Stimulated activated naive CD8-positive, alpha-beta T cell treated with anti-CD3 and anti-CD28 coated beads, Interleukin-15, amount 100 ng/mL, for 72 hours (primary cell): ENCODE data around the gene SF3B4.
"Not testable (repeated sequence)": the region's sequence is repeated elsewhere in the genome, so short reads cannot be mapped to it uniquely, and the experiment has no call there.

ENCODE experiments used
- ATAC-seq: fragments of 150-1000 bp; cut with Tn5 transposase; 2 replicates; pipeline ENCODE4 v1.10.0; 2021; ENCODE audit warnings: mild to moderate bottlenecking, moderate library complexity
- DNase-seq, 2 donors: peaks; one replicate each; pipeline ENCODE4 v3.0.0; 2021 to 2022
- H3K27ac Mint-ChIP-seq, 2 donors: one replicate each; pipeline ENCODE4 v1.8.0; 2022; ENCODE audit warnings: mild to moderate bottlenecking in 2 of 2, mixed read lengths in 2 of 2, moderate library complexity in 2 of 2
- H3K27me3 Mint-ChIP-seq: one replicate; pipeline ENCODE4 v1.8.0; 2022; ENCODE audit warnings: mixed read lengths
- H3K4me1 Mint-ChIP-seq: one replicate; pipeline ENCODE4 v1.8.0; 2022; ENCODE audit warnings: mild to moderate bottlenecking, mixed read lengths
- H3K4me3 Mint-ChIP-seq, 2 donors: one replicate each; pipeline ENCODE4 v1.8.0; 2022; ENCODE audit warnings: mild to moderate bottlenecking in 2 of 2, mixed read lengths in 2 of 2, moderate library complexity in 1 of 2
- H3K9me3 Mint-ChIP-seq, 2 donors: one replicate each; pipeline ENCODE4 v1.8.0; 2022; ENCODE audit warnings: mixed read lengths in 2 of 2

Gene SF3B4

GRCh38 chr1:149886396-149887195, 41.0 kb downstream of the SF3B4 start:
- H3K27me3 Mint-ChIP-seq, result no peaks in the 10 kb centered on the region
- H3K9me3 Mint-ChIP-seq, result no peaks in the 10 kb centered on the region
- no peak overlapping the region for H3K4me3 Mint-ChIP-seq
- no peak overlapping the region for H3K27ac Mint-ChIP-seq
- DNase-seq, result peak; percentile 94
- peak; percentile 59 for ATAC-seq
- H3K4me1 Mint-ChIP-seq, result peaks cover 13% of the 10 kb centered on the region

GRCh38 chr1:149886121-149886395, 41.5 kb downstream of the SF3B4 start:
- not testable (repeated sequence) for H3K27ac Mint-ChIP-seq, H3K4me3 Mint-ChIP-seq, DNase-seq, ATAC-seq, H3K9me3 Mint-ChIP-seq, H3K27me3 Mint-ChIP-seq
- peaks cover 13% of the 10 kb centered on the region for H3K4me1 Mint-ChIP-seq

GRCh38 chr1:149885339-149886120, 42.1 kb downstream of the SF3B4 start:
- Mint-ChIP-seq H3K9me3 (no peaks in the 10 kb centered on the region), H3K4me3 (no peak overlapping the region), H3K27ac (no peak overlapping the region), H3K27me3 (no peaks in the 10 kb centered on the region), H3K4me1 (peaks cover 13% of the 10 kb centered on the region)
- ATAC-seq, result peak; percentile 38
- peak; percentile 89 to 93 for DNase-seq

GRCh38 chr1:149884433-149885338, 42.9 kb downstream of the SF3B4 start:
- no peaks in the 10 kb centered on the region for H3K9me3 Mint-ChIP-seq

GRCh38 chr1:149883598-149884247, 43.9 kb downstream of the SF3B4 start:
- H3K27me3 Mint-ChIP-seq, result no peaks in the 10 kb centered on the region
- no peak for ATAC-seq
- no peaks in the 10 kb centered on the region for H3K9me3 Mint-ChIP-seq
- peak overlapping the region in 1 of 2 donors; percentile 8 for H3K27ac Mint-ChIP-seq
- peaks cover 18% of the 10 kb centered on the region for H3K4me1 Mint-ChIP-seq
- no peak overlapping the region for H3K4me3 Mint-ChIP-seq
- no peak for DNase-seq

More at GRCh38 chr1:149884433-149885338, 42.9 kb downstream of the SF3B4 start:
- Mint-ChIP-seq H3K4me1 (peaks cover 13% of the 10 kb centered on the region), H3K27ac (no peak overlapping the region), H3K27me3 (no peaks in the 10 kb centered on the region), H3K4me3 (no peak overlapping the region)
- DNase-seq (peak; percentile 36 to 51), ATAC-seq (no peak)

- H3K27ac Mint-ChIP-seq, result no peak overlapping the region
- ATAC-seq (no peak), DNase-seq (no peak)
- peaks cover 26% of the 10 kb centered on the region for H3K4me1 Mint-ChIP-seq
- H3K9me3 Mint-ChIP-seq, result no peaks in the 10 kb centered on the region
- no peak overlapping the region for H3K4me3 Mint-ChIP-seq
- H3K27me3 Mint-ChIP-seq, result no peaks in the 10 kb centered on the region
Measured at GRCh38 chr1:149881876-149882275, 45.7 kb downstream of the SF3B4 start.

GRCh38 chr1:149879556-149879955, 48.0 kb downstream of the SF3B4 start:
- DNase-seq (no peak), ATAC-seq (no peak)
- Mint-ChIP-seq H3K9me3 (no peaks in the 10 kb centered on the region), H3K27ac (peak overlapping the region in 1 of 2 donors; percentile 77), H3K4me1 (peaks cover 26% of the 10 kb centered on the region), H3K4me3 (peak overlapping the region; percentile 2 to 40), H3K27me3 (no peaks in the 10 kb centered on the region)

- no peak for ATAC-seq
Measured at GRCh38 chr1:149877211-149877946, 50.2 kb downstream of the SF3B4 start.

More at GRCh38 chr1:149877211-149877946, 50.2 kb downstream of the SF3B4 start:
- H3K27ac Mint-ChIP-seq, result no peak overlapping the region
- H3K27me3 Mint-ChIP-seq, result no peaks in the 10 kb centered on the region
- no peaks in the 10 kb centered on the region for H3K9me3 Mint-ChIP-seq
- H3K4me3 Mint-ChIP-seq, result no peak overlapping the region
- H3K4me1 Mint-ChIP-seq, result peaks cover 25% of the 10 kb centered on the region
- no peak for DNase-seq
